Measurements from ENCODE around the gene CDC42BPB.

The CDC42BPB gene

DNA sequence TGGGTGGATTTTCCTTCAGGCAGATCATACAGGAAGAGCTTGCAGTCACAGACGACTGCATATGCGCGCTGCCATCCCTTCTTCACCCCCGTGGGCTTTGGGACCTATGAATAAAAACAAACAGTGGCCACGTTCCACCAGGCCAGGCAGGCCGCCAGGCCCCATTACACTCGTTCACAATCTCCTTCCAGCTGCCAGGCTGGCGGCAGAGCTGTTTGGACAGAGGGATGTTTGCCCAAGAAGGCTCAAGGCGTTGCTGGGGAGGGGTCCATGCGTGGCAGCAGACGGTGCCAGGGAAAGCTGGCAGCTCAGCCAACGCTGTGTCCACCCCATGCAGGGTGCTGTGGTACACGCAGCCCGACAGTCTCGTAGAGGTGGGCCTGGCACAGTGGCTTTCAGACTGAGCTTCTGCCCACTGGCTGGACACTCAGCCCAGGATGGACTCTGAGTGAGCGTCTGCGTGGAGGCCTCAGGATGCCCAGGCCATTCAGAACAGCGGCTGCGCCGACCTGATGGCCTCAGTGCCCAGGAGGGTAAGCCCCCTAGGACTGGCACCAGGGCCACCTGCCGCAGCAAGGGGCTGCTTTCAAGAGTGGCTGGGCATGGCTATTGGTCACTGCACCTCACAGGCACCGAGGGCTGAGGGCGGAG, 107.4 kb downstream of the CDC42BPB start:
- Histone ChIP-seq H3K4me3 (ENCODE audit: low read length in 2 of 2) (peak overlapping the region in 1 of 2 donors; percentile 22), H3K9me3 (ENCODE audit: control insufficient read depth in 2 of 2, low read length in 2 of 2) (no peaks in the 10 kb centered on the region), H3K9ac (ENCODE audit: low read length in 2 of 2) (no peak overlapping the region), H3K36me3 (ENCODE audit: control insufficient read depth in 2 of 2, insufficient read depth in 2 of 2, low read length in 2 of 2) (peaks cover 70 to 76% of the 10 kb centered on the region in 2 donors), H3K4me1 (ENCODE audit: control insufficient read depth, insufficient read depth, low read length) (peaks cover 19% of the 10 kb centered on the region), H3K27me3 (ENCODE audit: control insufficient read depth in 1 of 2, insufficient read depth in 2 of 2, low read length in 2 of 2) (no peaks in the 10 kb centered on the region), H3K27ac (ENCODE audit: low read length) (peak overlapping the region; percentile 37)

DNA sequence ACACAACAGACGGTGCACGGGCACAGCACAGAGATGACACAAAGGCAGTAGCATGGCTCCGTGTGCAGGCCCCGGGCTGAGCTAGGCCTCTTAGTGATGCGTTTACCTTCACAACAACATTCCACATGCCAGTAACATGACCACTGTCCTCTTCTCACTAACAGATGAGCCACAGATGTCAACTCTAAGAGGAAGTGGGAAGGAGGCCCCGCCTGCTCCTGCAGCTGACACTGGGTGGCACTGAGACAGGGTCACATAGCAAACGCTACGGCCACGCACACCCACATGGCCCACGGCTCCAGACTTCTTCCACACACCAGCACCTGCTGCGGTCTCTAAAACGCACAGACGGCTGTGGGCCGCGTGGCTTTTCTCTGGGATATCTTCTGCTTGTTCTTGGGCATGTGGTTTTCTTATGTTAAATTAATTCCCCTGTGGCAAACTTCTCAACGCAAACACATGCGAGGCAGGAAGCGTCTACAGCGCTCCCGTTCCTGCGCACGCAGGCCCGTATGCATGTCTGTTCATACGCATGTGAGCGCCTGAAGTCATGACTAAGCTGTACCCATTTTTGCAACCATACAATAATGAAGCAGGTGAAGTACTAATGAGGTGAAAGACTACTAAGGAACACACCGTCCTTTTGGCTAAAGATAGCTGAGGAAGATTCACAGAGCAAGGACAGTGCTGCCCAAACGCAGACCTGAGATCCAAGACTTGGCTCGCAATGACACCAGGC, 108.1 kb downstream of the CDC42BPB start:
- H3K9ac ChIP-seq (ENCODE audit: low read length in 2 of 2), result no peak overlapping the region
- H3K36me3 ChIP-seq (ENCODE audit: control insufficient read depth in 2 of 2, insufficient read depth in 2 of 2, low read length in 2 of 2), result peaks cover 69 to 76% of the 10 kb centered on the region in 2 donors

DNA sequence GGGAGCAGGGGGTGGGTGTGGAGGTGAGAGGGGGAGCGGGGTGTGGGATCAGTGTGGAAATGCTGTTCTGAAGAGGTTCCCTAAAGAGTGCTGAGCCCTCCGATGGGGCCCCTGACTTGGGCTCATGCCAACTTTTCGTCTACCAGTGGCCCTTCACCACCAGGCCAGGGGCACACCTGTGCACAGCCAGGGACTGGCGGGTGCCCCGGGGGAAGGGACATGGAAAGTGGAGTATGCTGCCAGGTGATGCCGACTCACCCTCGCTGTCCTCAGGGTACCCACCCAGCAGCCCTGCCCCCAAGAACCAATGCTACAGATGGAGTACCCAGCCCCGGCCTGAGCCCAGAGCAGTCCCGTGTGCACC, 108.7 kb downstream of the CDC42BPB start:
- Histone ChIP-seq H3K9ac (ENCODE audit: low read length in 2 of 2) (no peak overlapping the region), H3K36me3 (ENCODE audit: control insufficient read depth in 2 of 2, insufficient read depth in 2 of 2, low read length in 2 of 2) (peaks cover 73 to 76% of the 10 kb centered on the region in 2 donors), H3K27me3 (ENCODE audit: control insufficient read depth in 1 of 2, insufficient read depth in 2 of 2, low read length in 2 of 2) (no peaks in the 10 kb centered on the region), H3K4me3 (ENCODE audit: low read length in 2 of 2) (no peak overlapping the region), H3K4me1 (ENCODE audit: control insufficient read depth, insufficient read depth, low read length) (peaks cover 19% of the 10 kb centered on the region), H3K27ac (ENCODE audit: low read length) (peak overlapping the region; percentile 6), H3K9me3 (ENCODE audit: control insufficient read depth in 2 of 2, low read length in 2 of 2) (no peaks in the 10 kb centered on the region)

More for the DNA sequence above, 108.1 kb downstream of the CDC42BPB start:
- Histone ChIP-seq H3K4me1 (ENCODE audit: control insufficient read depth, insufficient read depth, low read length) (peaks cover 19% of the 10 kb centered on the region), H3K27ac (ENCODE audit: low read length) (peak overlapping the region; percentile 6), H3K9me3 (ENCODE audit: control insufficient read depth in 2 of 2, low read length in 2 of 2) (no peaks in the 10 kb centered on the region), H3K27me3 (ENCODE audit: control insufficient read depth in 1 of 2, insufficient read depth in 2 of 2, low read length in 2 of 2) (no peaks in the 10 kb centered on the region), H3K4me3 (ENCODE audit: low read length in 2 of 2) (peak overlapping the region in 1 of 2 donors; percentile 8)

DNA sequence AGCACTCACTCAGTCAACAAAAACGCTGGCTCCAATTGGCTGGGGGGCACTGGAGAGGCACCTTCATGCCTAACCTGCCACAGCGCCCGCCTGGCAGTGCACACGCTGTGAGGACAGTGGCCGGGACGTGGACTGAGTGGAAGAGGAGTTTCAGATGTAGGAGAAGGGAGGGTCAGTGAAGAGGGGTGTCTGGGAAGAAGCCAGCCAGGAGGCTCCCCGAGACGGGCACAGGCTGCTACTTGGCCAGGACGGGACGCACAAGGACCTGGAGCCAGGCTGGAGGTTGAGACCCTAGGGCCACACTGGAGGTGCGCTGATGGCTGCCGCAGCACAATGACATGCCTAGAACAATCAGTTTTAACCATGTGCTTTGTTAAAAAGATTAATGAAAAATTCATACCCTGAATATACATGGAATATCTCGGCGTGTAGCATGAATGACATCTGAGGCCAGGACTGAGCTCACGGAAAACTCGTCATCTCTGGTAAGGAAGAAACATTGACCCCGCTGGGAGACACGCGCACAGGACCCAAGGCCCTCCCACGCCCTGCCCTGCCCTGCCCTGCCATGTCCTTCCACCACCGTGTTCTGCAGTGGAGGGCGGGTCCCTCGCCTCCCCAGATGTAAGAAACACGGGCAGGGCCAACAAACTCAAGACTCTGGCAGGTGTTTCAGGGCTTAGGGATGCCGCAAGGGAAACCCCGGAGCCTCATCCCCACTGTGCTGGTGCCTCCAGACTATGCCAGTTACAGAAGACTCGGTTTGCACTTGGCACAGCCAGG, 109.8 kb downstream of the CDC42BPB start:
- Histone ChIP-seq H3K9ac (ENCODE audit: low read length in 2 of 2) (no peak overlapping the region), H3K36me3 (ENCODE audit: control insufficient read depth in 2 of 2, insufficient read depth in 2 of 2, low read length in 2 of 2) (peaks cover 68 to 71% of the 10 kb centered on the region in 2 donors)

DNA sequence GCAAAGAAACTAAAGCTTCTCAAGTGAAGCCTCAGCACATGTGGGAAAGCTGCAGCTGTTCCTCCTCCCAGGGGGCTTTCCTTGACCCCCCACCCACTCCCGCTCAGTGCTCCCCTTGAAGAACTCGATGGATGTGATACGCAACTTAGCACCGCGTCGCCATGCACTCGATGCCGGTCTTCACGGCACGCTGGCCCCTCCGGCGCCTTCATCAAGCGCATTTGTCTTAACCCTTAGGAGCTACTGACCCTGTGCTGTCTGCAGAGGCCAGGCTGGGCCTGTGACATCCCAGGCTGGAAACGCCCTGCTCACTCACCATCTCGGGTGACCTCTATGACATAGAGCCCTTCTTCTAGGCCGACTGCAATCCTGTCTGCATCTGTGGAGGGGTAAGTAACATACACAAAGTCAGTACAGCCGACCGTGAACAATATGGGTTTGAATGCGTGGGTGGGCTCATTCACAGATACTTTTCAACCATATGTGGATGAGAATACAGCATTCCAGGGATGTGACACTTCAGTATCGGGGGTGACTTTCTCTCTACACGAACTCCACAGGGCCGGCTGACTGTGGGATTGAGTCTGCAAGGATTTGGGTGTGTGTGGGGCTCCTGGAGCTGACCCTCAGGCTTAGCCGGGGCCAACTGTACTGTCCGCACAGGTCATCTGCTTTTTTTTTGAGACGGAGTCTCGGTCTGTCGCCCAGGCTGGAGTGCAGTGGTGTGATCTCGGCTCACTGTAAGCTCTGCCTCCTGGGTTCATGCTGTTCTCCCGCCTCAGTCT, 111.8 kb downstream of the CDC42BPB start:
- Histone ChIP-seq H3K27ac (ENCODE audit: low read length) (no peak overlapping the region), H3K27me3 (ENCODE audit: control insufficient read depth in 1 of 2, insufficient read depth in 2 of 2, low read length in 2 of 2) (no peaks in the 10 kb centered on the region), H3K9me3 (ENCODE audit: control insufficient read depth in 2 of 2, low read length in 2 of 2) (no peaks in the 10 kb centered on the region), H3K4me3 (ENCODE audit: low read length in 2 of 2) (no peak overlapping the region), H3K9ac (ENCODE audit: low read length in 2 of 2) (no peak overlapping the region), H3K36me3 (ENCODE audit: control insufficient read depth in 2 of 2, insufficient read depth in 2 of 2, low read length in 2 of 2) (peaks cover 66 to 78% of the 10 kb centered on the region in 2 donors), H3K4me1 (ENCODE audit: control insufficient read depth, insufficient read depth, low read length) (peaks cover 28% of the 10 kb centered on the region)

More for the DNA sequence above, 109.8 kb downstream of the CDC42BPB start:
- Histone ChIP-seq H3K27me3 (ENCODE audit: control insufficient read depth in 1 of 2, insufficient read depth in 2 of 2, low read length in 2 of 2) (no peaks in the 10 kb centered on the region), H3K9me3 (ENCODE audit: control insufficient read depth in 2 of 2, low read length in 2 of 2) (no peaks in the 10 kb centered on the region), H3K4me1 (ENCODE audit: control insufficient read depth, insufficient read depth, low read length) (peaks cover 19% of the 10 kb centered on the region), H3K4me3 (ENCODE audit: low read length in 2 of 2) (no peak overlapping the region), H3K27ac (ENCODE audit: low read length) (no peak overlapping the region)

DNA sequence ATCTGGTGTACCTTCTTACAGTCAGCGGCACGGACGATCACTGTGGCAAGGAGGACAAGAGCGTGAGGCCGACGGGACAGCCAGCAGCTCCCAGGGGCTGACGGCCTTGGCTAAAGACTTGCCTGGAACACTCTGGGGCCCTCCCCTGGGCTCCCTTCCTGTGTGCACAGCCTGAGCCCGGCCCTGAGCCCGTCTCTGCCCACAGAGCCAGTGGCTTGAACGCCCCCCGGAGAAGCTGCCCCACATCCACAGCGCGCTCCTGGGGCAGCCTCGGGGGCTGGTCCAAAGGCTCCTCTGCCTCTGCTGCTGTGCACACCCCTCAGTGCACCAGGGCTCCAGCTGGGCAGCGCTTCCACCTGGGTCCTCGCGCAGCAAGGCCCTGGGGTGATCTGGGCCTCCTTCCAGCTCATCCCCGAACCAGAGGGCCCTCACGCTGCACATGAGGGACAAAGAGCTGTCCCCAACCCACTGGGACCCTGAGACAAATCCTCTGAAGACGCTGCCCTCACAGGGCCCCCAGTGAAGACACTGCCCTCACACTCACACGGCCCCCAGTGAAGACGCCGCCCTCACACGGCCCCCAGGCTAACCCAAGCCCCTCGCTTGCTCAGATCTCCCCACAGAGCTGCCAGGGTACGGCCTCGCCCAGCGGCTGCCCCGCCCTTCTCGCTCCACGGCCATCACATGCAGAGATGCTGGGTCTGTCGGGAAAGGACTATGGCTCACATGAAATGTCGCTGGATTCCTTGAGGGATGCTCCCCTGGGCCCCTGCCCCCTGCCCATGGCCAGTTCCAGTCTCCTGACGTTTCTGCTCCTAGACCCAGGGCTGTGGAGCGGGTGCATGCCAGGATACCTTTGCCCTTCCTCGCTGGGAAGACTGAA, 112.7 kb downstream of the CDC42BPB start:
- H3K27me3 ChIP-seq (ENCODE audit: control insufficient read depth in 1 of 2, insufficient read depth in 2 of 2, low read length in 2 of 2), result no peaks in the 10 kb centered on the region
- H3K9ac ChIP-seq (ENCODE audit: low read length in 2 of 2), result no peak overlapping the region
- no peak overlapping the region for H3K27ac ChIP-seq (ENCODE audit: low read length)
- H3K9me3 ChIP-seq (ENCODE audit: control insufficient read depth in 2 of 2, low read length in 2 of 2), result no peaks in the 10 kb centered on the region
- peaks cover 66 to 72% of the 10 kb centered on the region in 2 donors for H3K36me3 ChIP-seq (ENCODE audit: control insufficient read depth in 2 of 2, insufficient read depth in 2 of 2, low read length in 2 of 2)
- peaks cover 22% of the 10 kb centered on the region for H3K4me1 ChIP-seq (ENCODE audit: control insufficient read depth, insufficient read depth, low read length)
- H3K4me3 ChIP-seq (ENCODE audit: low read length in 2 of 2), result no peak overlapping the region

DNA sequence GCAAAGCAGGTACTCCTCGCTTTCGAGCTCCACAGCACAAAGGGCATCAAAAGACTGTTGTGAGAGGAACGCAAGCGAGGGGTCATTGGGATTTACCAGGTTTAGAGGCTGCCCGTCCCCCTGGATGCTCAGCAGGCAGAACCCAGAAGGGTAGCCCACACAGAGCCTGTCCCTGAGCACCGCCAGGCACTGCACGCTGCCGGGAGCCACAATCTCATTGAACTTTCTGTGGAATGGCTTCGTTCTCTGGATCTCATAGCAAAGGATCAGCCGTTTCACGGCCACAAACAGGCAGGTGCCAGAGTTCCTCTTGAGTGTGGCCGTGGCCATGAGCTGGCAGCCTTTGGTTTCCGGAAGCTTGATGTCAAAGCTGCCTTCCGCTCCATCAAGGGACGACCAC, 113.4 kb downstream of the CDC42BPB start:
- Histone ChIP-seq H3K4me3 (ENCODE audit: low read length in 2 of 2) (no peak overlapping the region), H3K27ac (ENCODE audit: low read length) (no peak overlapping the region), H3K27me3 (ENCODE audit: control insufficient read depth in 1 of 2, insufficient read depth in 2 of 2, low read length in 2 of 2) (no peaks in the 10 kb centered on the region), H3K36me3 (ENCODE audit: control insufficient read depth in 2 of 2, insufficient read depth in 2 of 2, low read length in 2 of 2) (peaks cover 65 to 73% of the 10 kb centered on the region in 2 donors), H3K9ac (ENCODE audit: low read length in 2 of 2) (no peak overlapping the region), H3K9me3 (ENCODE audit: control insufficient read depth in 2 of 2, low read length in 2 of 2) (no peaks in the 10 kb centered on the region), H3K4me1 (ENCODE audit: control insufficient read depth, insufficient read depth, low read length) (peaks cover 15% of the 10 kb centered on the region)

DNA sequence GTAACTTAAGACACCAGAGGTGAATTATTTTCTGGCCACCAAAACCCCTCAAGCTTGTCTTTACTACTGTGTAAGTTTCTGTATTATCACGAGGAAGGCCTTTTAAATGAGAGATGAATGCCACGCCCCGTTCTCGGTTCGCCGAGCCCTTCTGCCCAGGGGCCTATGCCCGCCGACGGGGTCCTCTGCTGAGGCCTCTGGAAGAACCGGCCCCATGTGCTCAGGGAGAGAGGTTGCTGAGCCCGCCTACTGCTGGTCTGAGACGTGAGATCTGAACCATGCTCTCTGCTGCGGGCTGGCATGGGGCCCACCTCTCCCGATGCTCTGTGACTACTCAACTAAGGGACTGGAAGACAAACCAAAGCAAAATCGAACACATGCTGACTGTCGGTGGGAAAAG, 113.9 kb downstream of the CDC42BPB start:
- H3K4me3 ChIP-seq (ENCODE audit: low read length in 2 of 2), result no peak overlapping the region
- H3K9me3 ChIP-seq (ENCODE audit: control insufficient read depth in 2 of 2, low read length in 2 of 2), result no peaks in the 10 kb centered on the region
- H3K27me3 ChIP-seq (ENCODE audit: control insufficient read depth in 1 of 2, insufficient read depth in 2 of 2, low read length in 2 of 2), result no peaks in the 10 kb centered on the region
- no peak overlapping the region for H3K9ac ChIP-seq (ENCODE audit: low read length in 2 of 2)
- peaks cover 61 to 70% of the 10 kb centered on the region in 2 donors for H3K36me3 ChIP-seq (ENCODE audit: control insufficient read depth in 2 of 2, insufficient read depth in 2 of 2, low read length in 2 of 2)
- H3K4me1 ChIP-seq (ENCODE audit: control insufficient read depth, insufficient read depth, low read length), result peaks cover 12% of the 10 kb centered on the region
- H3K27ac ChIP-seq (ENCODE audit: low read length), result no peak overlapping the region

DNA sequence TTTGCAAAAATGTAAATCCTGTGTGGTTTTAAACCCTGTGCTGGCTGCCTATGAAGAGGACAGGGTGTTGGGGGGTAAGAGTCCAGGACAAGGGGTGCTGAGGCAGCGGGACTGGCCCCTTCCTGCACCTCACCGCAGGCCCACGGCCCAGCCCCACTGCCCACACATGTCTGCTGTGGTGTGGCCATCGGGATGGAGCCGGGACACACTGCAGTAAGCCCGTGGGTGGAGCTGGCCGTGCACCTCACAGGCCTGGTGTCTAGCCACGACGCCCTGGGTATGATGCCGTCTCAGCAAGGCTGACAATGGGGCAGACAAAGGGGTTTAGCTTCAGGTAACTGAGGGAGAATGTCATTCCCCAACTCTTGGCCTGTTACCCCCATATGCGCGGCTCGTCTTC, 115.3 kb downstream of the CDC42BPB start:
- no peak overlapping the region for H3K9ac ChIP-seq (ENCODE audit: low read length in 2 of 2)
- H3K27ac ChIP-seq (ENCODE audit: low read length), result no peak overlapping the region
- H3K4me3 ChIP-seq (ENCODE audit: low read length in 2 of 2), result no peak overlapping the region
- H3K36me3 ChIP-seq (ENCODE audit: control insufficient read depth in 2 of 2, insufficient read depth in 2 of 2, low read length in 2 of 2), result peaks cover 69 to 72% of the 10 kb centered on the region in 2 donors
- peaks cover 12% of the 10 kb centered on the region for H3K4me1 ChIP-seq (ENCODE audit: control insufficient read depth, insufficient read depth, low read length)
- H3K9me3 ChIP-seq (ENCODE audit: control insufficient read depth in 2 of 2, low read length in 2 of 2), result no peaks in the 10 kb centered on the region
- H3K27me3 ChIP-seq (ENCODE audit: control insufficient read depth in 1 of 2, insufficient read depth in 2 of 2, low read length in 2 of 2), result no peaks in the 10 kb centered on the region
